CD1c-positive myeloid dendritic cell (primary cell): ENCODE results near the gene PLVAP.

Experiments
- DNase-seq: peaks from one replicate; pipeline ENCODE4 v3.0.0-alpha.2; 2016; ENCODE audit errors: extremely low spot score

Gene PLVAP

GRCh38 chr19:17303167-17303939 lies 73.8 kb downstream of the PLVAP start, which contains the start of gene ABHD8:
Gene ABHD8 (minus strand): TSS chr19:17303425. CDS start chr19:17301616, 1,809 bp downstream.
- DNase-seq, result peak; percentile 97

GRCh38 chr19:17302391-17303166 lies 74.6 kb downstream of the PLVAP start:
- peak; percentile 67 for DNase-seq
